Uterus (tissue), 4 donors: ENCODE results near the gene SLC30A9. TPM values are rescaled to one million over a fixed set of nuclear protein-coding genes. Genes with fewer than 3 reads are reported as not detected.

Source experiments
- DNase-seq, 2 donors: peaks; one replicate each; pipeline ENCODE4 v3.0.0-alpha.2; 2019 to 2020
- H3K27ac ChIP-seq, 2 donors: fragments of 200-600 bp; sonication (generic); 1 replicate in 1 of 2; 2 replicates in 1 of 2; pipeline ENCODE4 v1.5.1; 2016 to 2018
- H3K27me3 ChIP-seq, 2 donors: fragments of 200-600 bp; sonication (generic); one replicate each; pipeline ENCODE4 v1.5.1; 2018 to 2019; ENCODE audit warnings: control low read depth in 1 of 2
- H3K36me3 ChIP-seq, 2 donors: fragments of 200-600 bp; sonication (generic); one replicate each; pipeline ENCODE4 v1.5.1; 2019; ENCODE audit warnings: control low read depth in 1 of 2
- H3K4me1 ChIP-seq, 2 donors: fragments of 200-600 bp; sonication (generic); one replicate each; pipeline ENCODE4 v1.5.1; 2018 to 2019; ENCODE audit warnings: control low read depth in 1 of 2
- H3K4me3 ChIP-seq, 2 donors: fragments of 200-600 bp; sonication (generic); 1 replicate in 1 of 2; 2 replicates in 1 of 2; pipeline ENCODE4 v1.5.1; 2018 to 2019; ENCODE audit warnings: mild to moderate bottlenecking in 1 of 2
- H3K9me3 ChIP-seq, 2 donors: fragments of 200-600 bp; sonication (generic); one replicate each; pipeline ENCODE4 v1.5.1; 2019; ENCODE audit warnings: control low read depth in 1 of 2
- POLR2A ChIP-seq, 2 donors: fragments of 450-650 bp; IDR thresholded peaks; one replicate each; pipeline ENCODE4 v1.6.1; 2016; ENCODE audit warnings: antibody characterized with exemption in 2 of 2, mild to moderate bottlenecking in 1 of 2, moderate library complexity in 1 of 2
- intact Hi-C: fragments of 100-400 bp; cut with DNase I; formaldehyde crosslinking; loops from one replicate; pipeline ENCODE4 v1.15.1; 2023; ENCODE audit warnings: low total_unique reads
- total RNA-seq, 4 donors: library from RNA; depleted of rRNA in 3 of 4; stranded (reverse); fragments of >200 nt in 3 of 4; gene quantifications; one replicate each; pipeline versions ENCODE4 v1.1.0 to v1.2.4, GENCODE V29; 2014 to 2023
- TF ChIP-seq, protein P1 (sequence below), 4 experiments: fragments of 200-600 bp in 2 of 4; fragments of 450-650 bp in 2 of 4; sonication (generic) in 2 of 4; IDR thresholded peaks; one replicate each; pipeline ENCODE4 v1.5.1; 2016 to 2019; ENCODE audit warnings: antibody characterized with exemption in 4 of 4, mild to moderate bottlenecking in 2 of 4, moderate library complexity in 1 of 4
- donor health status: DM: yes; HTN: yes; CAD: no.

The SLC30A9 gene
- total RNA-seq, 4 donors from 2014 or later: 37.9 to 219 (median 88.1) TPM

DNA sequence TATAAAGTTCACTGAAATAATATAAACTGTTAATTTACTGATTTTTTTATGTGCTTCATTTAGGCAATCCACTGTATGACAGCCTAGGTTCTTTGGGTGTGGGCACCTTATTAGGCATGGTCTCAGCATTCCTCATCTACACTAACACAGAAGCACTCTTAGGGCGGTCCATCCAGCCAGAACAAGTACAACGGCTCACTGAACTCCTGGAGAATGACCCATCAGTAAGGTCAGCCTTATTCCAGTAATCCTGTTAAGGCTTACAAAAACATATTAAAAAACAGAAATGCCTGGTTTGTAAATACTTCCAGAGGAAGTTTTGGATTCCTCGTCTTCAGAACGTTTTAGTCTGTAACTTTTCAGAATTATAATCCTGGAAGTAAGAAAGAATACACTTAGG lies 80.1 kb downstream of the SLC30A9 start:
- Histone ChIP-seq H3K9me3 (no peaks in the 10 kb centered on the region), H3K36me3 (no peaks in the 10 kb centered on the region), H3K27ac (no peak overlapping the region), H3K27me3 (no peaks in the 10 kb centered on the region), H3K4me1 (no peaks in the 10 kb centered on the region), H3K4me3 (no peak overlapping the region)
- intact Hi-C loops: no loop called here
- TF ChIP-seq, protein P1, sequence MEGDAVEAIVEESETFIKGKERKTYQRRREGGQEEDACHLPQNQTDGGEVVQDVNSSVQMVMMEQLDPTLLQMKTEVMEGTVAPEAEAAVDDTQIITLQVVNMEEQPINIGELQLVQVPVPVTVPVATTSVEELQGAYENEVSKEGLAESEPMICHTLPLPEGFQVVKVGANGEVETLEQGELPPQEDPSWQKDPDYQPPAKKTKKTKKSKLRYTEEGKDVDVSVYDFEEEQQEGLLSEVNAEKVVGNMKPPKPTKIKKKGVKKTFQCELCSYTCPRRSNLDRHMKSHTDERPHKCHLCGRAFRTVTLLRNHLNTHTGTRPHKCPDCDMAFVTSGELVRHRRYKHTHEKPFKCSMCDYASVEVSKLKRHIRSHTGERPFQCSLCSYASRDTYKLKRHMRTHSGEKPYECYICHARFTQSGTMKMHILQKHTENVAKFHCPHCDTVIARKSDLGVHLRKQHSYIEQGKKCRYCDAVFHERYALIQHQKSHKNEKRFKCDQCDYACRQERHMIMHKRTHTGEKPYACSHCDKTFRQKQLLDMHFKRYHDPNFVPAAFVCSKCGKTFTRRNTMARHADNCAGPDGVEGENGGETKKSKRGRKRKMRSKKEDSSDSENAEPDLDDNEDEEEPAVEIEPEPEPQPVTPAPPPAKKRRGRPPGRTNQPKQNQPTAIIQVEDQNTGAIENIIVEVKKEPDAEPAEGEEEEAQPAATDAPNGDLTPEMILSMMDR (IDR thresholded peaks at IDR 0.05): no peak
- no peak for TF ChIP-seq POLR2A (IDR thresholded peaks at IDR 0.05)
- no peak for DNase-seq

DNA sequence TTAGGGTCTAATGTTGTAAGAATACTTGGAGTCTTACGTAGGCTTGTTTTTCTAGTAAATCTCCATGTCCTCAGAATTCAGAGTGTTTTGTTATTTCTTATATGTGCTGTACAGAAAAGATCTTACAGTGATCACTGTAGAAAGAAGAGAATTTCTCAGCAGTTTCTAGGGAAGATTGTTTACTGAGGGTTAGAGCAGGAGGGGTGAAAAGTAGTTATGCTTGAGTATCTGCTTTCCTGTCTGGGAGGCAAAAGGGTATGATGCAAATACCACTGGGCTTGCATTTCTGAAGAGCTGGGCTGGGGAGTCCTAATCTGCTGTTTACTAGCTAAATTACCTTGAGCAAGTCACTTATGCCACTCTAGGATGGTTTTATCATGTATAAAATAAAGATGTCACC lies 84.0 kb downstream of the SLC30A9 start:
- Histone ChIP-seq H3K9me3 (no peaks in the 10 kb centered on the region), H3K4me3 (no peak overlapping the region), H3K27ac (no peak overlapping the region), H3K27me3 (no peaks in the 10 kb centered on the region), H3K36me3 (no peaks in the 10 kb centered on the region), H3K4me1 (no peaks in the 10 kb centered on the region)
- no peak for DNase-seq
- no peak for TF ChIP-seq POLR2A (IDR thresholded peaks at IDR 0.05)
- TF ChIP-seq, protein P1 (IDR thresholded peaks at IDR 0.05): no peak
- intact Hi-C loops: no loop called here

DNA sequence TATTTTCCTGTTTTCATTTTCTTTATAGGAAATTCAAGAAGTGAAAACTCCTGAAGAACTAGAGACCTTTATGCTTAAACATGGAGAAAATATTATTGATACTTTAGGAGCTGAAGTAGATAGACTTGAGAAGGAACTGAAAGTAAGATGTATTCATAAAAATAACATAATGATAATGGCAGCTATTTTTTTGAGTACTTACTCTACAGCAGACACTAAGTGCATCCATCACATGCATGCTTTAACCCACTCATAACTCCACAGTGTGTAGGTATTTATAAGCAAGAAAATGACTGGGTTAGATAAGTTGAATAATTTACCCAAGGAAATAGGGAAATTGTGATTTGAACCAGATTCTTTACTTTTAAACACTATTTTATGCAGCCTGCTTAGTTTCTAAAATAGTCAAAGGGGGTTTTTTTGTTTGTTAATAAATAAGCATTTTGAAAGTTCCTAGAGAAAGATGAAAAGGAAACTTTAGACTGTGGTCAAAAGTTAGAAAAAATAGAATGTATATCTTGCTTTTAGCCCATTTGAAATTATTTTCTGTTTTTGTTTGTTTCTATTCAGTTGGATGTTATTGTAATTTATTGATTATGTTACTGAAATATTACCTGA lies 88.0 kb downstream of the SLC30A9 start:
- intact Hi-C loops: no loop called here
- TF ChIP-seq POLR2A (IDR thresholded peaks at IDR 0.05): no peak
- TF ChIP-seq, protein P1 (IDR thresholded peaks at IDR 0.05): no peak
- no peak overlapping the region for H3K27ac ChIP-seq
- no peaks in the 10 kb centered on the region for H3K27me3 ChIP-seq
- H3K9me3 ChIP-seq: no peaks in the 10 kb centered on the region
- no peak overlapping the region for H3K4me3 ChIP-seq
- H3K4me1 ChIP-seq: no peaks in the 10 kb centered on the region
- H3K36me3 ChIP-seq: no peaks in the 10 kb centered on the region
- no peak for DNase-seq

DNA sequence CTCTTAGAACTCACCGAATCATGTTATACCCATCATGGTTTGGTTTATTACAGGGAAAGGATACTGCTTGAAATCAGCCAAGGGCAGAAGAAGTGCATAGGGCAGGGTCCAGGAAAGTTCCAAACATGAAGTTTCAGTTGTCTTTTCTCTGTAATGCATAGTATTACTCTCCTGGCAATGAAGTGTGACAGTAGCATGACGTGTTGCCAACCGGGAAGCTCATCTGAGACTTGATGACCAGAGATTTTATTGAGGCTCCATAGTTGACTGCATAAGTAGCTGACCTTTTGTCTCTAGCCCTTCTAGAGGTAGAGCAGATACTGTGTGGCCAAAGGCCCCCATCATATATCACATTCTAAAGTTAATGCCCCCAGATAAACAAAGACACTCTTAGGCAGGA lies 90.0 kb downstream of the SLC30A9 start:
- Histone ChIP-seq H3K27me3 (no peaks in the 10 kb centered on the region), H3K4me1 (no peaks in the 10 kb centered on the region), H3K36me3 (no peaks in the 10 kb centered on the region), H3K4me3 (no peak overlapping the region), H3K9me3 (no peaks in the 10 kb centered on the region), H3K27ac (no peak overlapping the region)
- no peak for DNase-seq
- intact Hi-C loops: no loop called here
- TF ChIP-seq POLR2A (IDR thresholded peaks at IDR 0.05): no peak
- TF ChIP-seq, protein P1 (IDR thresholded peaks at IDR 0.05): no peak

DNA sequence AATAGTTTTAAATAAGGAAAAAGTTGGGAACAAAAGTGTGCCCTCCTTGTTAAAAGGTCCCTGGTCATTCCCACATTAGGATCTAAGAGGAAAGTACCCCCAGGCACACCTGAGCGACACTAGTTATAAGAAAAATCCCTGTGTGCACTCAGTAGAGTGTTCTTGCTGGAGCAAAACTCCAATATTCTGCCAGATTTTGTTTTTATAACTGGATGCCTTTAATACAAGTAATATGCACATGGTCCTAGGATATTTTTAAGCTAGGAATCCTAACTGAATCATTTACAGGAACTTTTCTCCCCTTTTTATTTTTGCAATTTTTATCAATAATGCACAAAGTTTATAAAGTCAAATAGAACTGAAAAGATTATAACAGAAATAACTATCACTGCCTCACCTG lies 93.5 kb downstream of the SLC30A9 start:
- Histone ChIP-seq H3K4me3 (no peak overlapping the region), H3K27ac (no peak overlapping the region), H3K9me3 (no peaks in the 10 kb centered on the region), H3K4me1 (no peaks in the 10 kb centered on the region), H3K36me3 (no peaks in the 10 kb centered on the region), H3K27me3 (no peaks in the 10 kb centered on the region)
- TF ChIP-seq POLR2A (IDR thresholded peaks at IDR 0.05): no peak
- TF ChIP-seq, protein P1 (IDR thresholded peaks at IDR 0.05): no peak
- DNase-seq: no peak
- intact Hi-C loops: no loop called here
